ENCODE measurements around the gene ANKEF1.
"Not testable (repeated sequence)": the region's sequence is repeated elsewhere in the genome, so short reads cannot be mapped to it uniquely, and the experiment has no call there.

ANKEF1 gene

GRCh38 chr20:10032269-10032668, 2.5 kb upstream of the ANKEF1 start:
- DNase-seq (ENCODE audit: low read depth), result not testable (repeated sequence)

DNA sequence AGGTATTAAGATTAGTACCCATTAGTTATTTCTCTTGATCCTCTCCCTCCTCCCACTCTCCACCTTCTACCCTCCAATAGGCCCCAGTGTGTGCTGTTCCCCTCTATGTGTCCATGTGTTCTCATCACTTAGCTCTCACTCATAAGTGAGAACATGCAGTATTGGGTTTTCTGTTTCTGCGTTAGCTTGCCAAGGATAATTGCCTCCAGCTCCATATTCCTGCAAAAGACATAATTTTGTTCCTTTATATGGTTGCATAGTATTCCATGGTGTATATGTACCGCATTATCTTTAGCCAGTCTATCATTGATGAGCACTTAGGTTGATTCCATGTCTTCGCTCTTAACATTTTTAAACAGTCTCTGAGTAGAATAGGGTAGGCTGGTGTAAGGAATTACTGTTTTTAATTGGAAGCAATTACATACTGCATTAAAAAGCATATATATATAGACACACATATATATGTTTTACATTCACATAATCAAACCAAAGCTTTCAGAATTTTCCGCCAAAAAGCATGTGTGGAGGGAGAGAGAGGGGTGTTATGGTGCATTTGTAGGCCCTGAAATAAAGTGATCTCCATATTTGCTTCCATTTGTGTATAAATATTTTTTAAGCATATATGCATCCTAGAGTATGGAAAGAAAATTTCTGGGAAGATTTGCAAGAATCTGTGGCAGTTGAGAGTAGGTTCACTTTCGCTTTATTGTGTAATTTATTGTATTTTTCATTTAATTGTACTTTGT, 709 bp upstream of the ANKEF1 start:
- no peak for DNase-seq (ENCODE audit: low read depth)

DNA sequence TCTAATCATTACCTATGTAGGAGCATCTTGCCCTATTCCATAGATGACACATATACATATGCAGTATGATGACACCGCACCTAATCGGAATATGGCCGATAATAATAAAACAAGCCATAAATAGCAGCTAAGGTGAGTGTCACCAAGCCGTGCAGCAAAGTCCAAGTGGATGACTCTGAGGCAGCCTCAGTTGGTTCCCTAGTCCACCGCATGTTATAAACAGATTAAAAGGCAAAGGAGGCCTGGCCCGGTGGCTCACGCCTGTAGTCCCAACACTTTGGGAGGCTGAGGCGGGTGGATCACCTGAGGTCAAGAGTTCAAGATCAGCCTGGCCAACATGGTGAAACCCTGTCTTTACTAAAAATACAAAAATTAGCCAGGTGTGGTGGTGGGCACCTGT, 1.5 kb downstream of the ANKEF1 start:
- DNase-seq (ENCODE audit: low read depth), result not testable (repeated sequence)

- no peak for DNase-seq (ENCODE audit: low read depth)
Observed at GRCh38 chr20:10040070-10040975, 5.5 kb downstream of the ANKEF1 start.

- no peak for DNase-seq (ENCODE audit: low read depth)
Observed at GRCh38 chr20:10042086-10042485, 7.3 kb downstream of the ANKEF1 start.

DNA sequence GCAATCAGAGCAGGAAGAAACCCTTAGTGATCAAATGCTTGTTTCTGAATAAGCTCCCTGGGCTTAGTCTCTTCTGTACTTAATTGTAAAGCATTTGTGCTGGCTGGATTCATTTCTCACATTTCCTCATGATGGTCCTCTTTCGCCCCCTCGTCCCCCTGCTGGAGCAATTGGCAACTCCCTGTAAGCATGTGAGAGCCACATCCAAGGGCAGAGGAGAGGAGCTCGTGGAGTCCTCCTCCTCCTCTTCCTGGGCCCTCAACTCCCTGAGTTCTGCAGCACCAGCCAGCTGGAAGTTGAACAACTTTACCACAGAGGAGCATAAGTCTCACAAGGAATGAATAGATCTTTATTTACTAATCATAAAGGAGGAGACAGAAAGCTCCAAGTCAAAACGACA, 12.6 kb downstream of the ANKEF1 start:
- no peak for DNase-seq (ENCODE audit: low read depth)

GRCh38 chr20:10051185-10051584, 16.4 kb downstream of the ANKEF1 start:
- DNase-seq (ENCODE audit: low read depth), result no peak

GRCh38 chr20:10059006-10059405, 24.2 kb downstream of the ANKEF1 start:
- no peak for DNase-seq (ENCODE audit: low read depth)

- DNase-seq (ENCODE audit: low read depth), result no peak
Observed at GRCh38 chr20:10060226-10060625, 25.4 kb downstream of the ANKEF1 start.

- no peak for DNase-seq (ENCODE audit: low read depth)
Observed at GRCh38 chr20:10061641-10062040, 26.9 kb downstream of the ANKEF1 start.

DNA sequence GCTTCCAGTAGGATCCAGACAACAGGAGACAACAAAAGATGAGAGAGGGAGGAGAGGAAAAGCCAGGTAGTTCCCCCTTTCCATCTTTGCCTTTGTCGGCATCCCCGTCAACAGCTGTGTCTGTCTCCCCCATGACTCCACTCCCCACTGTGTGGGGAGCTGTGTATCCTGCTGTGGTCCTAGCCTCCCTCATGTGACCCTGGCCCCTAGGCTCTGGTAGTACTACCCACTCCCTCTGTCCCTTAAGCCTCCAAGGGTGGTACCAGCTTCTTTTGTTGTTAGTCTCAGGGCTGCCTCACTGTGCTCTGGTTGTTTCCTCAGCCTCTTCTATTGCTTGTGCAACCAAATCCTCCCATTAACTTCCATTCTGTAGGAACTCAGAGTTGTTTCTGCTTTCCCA, 28.7 kb downstream of the ANKEF1 start:
- no peak for DNase-seq (ENCODE audit: low read depth)

GRCh38 chr20:10064611-10065010, 29.8 kb downstream of the ANKEF1 start:
- DNase-seq (ENCODE audit: low read depth), result no peak

DNA sequence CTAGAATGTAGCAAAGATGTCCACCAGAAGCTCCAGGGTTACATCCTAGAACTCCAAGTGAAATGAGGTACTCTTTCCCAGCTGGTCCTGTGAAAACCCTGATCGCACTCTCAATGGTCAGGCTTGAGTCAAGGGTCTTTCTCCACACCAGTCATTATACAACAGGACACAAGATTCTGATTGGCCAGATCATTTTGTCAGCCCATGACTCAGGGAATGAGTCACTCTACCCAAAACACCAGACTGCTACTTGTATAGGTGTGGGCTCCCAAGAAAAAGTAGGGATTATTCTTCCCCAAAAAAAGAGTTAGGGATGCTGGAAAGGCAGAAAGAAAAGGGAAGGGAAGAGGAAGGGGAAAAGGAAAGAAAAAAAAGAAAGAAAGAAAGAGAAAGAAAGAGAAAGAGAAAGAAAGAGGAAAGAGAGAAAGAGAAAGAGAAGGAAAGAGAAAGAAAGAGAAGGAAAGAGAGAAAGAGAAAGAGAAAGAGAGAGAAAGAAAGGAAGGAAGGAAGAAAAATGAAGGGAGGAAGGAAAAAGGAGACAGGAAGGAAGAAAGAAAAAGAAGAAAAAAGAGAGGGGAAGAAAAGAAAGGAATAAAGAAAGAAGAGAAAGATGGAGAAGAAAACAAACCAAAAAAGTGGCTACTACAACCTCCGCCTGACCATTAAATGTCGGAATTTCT, 30.5 kb downstream of the ANKEF1 start:
- no peak for DNase-seq (ENCODE audit: low read depth)

DNA sequence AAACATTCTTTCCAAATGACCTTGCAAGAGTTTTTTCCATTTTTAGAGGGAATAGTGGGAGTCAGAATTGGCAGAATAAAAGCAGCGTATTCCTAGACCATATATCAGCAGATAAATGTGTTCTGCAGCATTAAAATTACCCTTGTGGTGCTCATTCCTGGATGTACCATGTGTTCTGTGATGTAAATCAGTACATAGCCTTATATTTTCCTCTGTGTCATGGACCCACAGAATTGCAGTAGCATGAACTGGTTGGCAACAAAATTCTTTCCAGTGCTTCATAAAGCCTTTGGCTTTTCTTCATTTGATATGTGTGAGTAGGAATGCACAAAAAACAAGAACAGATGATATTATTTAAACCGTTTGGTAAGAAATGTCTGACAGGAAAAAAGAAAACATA, 32.5 kb downstream of the ANKEF1 start:
- no peak for DNase-seq (ENCODE audit: low read depth)

- DNase-seq (ENCODE audit: low read depth), result no peak
Observed at GRCh38 chr20:10074513-10074912, 39.7 kb downstream of the ANKEF1 start.

DNA sequence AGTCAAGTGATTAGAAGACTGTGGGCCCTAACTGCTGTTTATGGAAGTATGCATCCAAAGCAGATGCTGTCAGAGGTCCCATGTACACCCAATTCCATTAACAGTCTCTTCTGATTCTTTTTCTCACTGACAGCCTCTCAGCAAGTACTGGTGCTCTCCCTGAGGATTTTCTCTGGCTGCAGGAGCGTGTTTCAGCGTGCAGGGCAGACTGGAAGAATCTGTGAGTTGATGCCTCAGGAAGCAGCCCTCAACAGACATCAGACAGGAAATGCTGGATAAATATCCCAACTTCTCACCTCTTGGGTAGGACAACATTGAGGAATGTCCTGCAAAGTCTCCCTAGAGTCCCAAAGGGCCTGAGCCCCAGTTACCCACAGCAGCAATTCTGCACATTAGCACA, 40.8 kb downstream of the ANKEF1 start:
- no peak for DNase-seq (ENCODE audit: low read depth)

DNA sequence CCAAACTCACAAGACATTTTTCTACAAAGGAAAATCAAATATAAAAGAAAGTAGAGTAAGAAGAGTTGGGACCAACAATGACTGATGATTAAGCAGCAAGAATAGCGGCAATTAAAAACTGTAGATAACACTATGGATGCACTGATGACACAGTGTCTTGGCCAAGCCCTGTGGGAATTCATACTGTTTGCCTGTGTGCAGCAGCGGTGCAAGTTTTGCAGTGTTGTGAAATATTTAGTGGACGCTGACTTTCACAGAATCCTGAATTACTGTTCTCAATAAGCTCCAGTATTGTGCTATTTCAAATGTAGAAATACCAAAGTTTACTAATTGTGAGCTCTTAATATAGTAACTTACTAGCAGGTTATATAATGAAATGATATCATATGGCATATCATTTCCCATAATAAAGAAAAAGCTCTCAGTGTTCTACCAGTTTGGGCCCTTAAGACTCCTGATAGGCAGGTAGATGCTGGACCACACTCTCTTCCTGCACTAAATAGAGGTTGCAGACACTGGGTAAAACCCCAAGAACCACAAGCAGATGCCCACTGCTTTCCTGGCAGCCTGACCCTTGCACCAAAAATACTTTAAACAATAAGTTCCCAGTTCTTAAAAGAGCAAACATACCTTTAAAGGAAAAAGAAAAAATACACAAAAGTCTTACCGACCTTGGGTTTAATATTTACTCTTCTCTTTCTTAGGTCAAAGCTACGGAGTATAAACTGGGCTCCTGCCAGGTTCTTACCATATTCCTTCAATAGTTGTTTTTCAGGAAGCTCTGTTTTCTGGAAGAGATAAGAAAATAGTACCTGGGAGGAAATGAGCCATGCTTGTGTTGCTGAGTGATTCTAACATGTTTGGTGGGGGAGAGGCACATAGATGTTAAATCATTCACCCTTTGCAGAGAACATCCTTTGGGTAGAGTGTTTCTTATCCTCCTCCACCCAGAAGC, 41.6 kb downstream of the ANKEF1 start:
- no peak for DNase-seq (ENCODE audit: low read depth)

- DNase-seq (ENCODE audit: low read depth), result no peak
Observed at GRCh38 chr20:10077081-10077471, 42.3 kb downstream of the ANKEF1 start.

DNA sequence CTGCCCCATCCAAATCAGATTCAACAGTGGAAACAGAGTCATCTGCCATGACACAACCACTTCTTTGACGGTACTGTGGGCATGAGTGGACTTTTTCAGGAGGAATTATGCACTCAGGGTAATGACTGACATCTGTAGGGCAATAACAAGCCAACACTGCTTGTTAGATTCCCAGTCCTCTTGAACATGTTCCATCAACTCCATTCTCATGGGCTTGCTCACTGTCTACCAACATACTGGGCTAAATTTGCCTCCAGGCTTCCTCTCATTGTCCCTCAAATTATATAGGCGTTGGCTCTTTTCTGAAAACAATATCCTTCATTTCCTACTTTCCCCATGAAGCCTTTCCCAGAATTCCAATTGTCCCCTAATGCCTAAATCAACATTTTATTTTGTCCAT, 43.1 kb downstream of the ANKEF1 start:
- no peak for DNase-seq (ENCODE audit: low read depth)

DNA sequence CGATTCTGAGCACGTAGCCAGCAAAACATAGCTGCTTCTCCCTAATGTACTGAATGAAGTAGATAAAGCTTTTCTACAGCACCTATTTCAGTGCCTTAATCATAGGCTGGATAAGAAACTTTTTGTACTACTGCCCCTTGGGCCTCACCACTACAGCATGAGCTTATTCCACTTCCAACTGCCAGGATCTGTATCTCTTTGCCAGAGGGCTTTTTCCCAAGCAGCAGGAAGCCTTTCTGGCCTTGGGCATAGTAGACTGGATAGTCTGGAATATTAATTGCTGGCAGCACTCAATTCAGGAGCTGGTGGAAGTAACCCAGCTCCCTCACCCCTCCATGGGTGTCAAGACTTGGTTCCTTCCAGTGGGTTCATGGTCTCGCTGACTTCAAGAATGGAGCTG, 43.6 kb downstream of the ANKEF1 start:
- DNase-seq (ENCODE audit: low read depth), result no peak

GRCh38 chr20:10079964-10080363, 45.2 kb downstream of the ANKEF1 start:
- DNase-seq (ENCODE audit: low read depth), result no peak

- no peak for DNase-seq (ENCODE audit: low read depth)
Observed at GRCh38 chr20:10080574-10080973, 45.8 kb downstream of the ANKEF1 start.

Measured in stimulated activated CD8-positive, alpha-beta memory T cell treated with anti-CD3 and anti-CD28 coated beads, Interleukin-12 subunit alpha, Interleukin-12 subunit beta, amount 100 ng/mL, for 4 hours (primary cell).